ENCODE data around the gene FOXP1.

DNA sequence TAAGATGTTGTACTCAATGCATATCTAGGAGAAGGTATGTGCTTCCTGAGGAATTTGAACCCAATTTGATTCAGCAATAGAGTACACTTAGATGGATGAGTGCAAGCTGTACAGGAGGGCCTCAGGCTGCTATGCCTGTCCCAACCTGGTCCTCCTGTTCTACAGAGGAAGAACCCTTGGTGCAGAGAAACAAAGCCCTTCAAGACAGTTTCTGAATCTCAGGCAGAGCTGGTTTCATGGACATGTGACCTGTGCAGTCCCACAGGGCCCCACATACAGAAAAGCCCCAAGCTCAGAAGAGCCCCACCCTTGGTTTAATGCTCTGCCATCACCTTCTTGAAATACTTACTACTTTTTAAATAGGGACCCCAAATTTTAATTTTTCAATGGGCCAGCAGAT is 15.3 kb downstream of the FOXP1 start:
- no peak for TF ChIP-seq POLR2A (IDR thresholded peaks at IDR 0.05)
- TF ChIP-seq, protein P1, sequence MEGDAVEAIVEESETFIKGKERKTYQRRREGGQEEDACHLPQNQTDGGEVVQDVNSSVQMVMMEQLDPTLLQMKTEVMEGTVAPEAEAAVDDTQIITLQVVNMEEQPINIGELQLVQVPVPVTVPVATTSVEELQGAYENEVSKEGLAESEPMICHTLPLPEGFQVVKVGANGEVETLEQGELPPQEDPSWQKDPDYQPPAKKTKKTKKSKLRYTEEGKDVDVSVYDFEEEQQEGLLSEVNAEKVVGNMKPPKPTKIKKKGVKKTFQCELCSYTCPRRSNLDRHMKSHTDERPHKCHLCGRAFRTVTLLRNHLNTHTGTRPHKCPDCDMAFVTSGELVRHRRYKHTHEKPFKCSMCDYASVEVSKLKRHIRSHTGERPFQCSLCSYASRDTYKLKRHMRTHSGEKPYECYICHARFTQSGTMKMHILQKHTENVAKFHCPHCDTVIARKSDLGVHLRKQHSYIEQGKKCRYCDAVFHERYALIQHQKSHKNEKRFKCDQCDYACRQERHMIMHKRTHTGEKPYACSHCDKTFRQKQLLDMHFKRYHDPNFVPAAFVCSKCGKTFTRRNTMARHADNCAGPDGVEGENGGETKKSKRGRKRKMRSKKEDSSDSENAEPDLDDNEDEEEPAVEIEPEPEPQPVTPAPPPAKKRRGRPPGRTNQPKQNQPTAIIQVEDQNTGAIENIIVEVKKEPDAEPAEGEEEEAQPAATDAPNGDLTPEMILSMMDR (IDR thresholded peaks at IDR 0.05): no peak
